A549 (cell line): Measurements from ENCODE around the gene C5AR2. TPM values are rescaled to one million over a fixed set of nuclear protein-coding genes. Genes with fewer than 3 reads are reported as not detected.

Experiments
- ATAC-seq, 2 experiments: fragments of 200-7000 bp in 1 of 2; fragments of >200 bp in 1 of 2; cut with Nextera tagmentation in 1 of 2; cut with Tn5 transposase in 1 of 2; 3 replicates each; pipeline versions ENCODE4 v1.8.0 to v1.9.1; 2018 to 2020; ENCODE audit warnings: mild to moderate bottlenecking in 1 of 2, moderate library complexity in 1 of 2
- CTCF ChIA-PET: fragments of 300-600 bp; sonication (Branson Sonifier 250); formaldehyde crosslinking; extraction: SDS; loops from one replicate; lab custom pipeline; 2021; ENCODE audit warnings: antibody characterized with exemption, inconsistent platforms; lab: Yijun Ruan, JAX
- POLR2A ChIA-PET: fragments of 350-600 bp; formaldehyde crosslinking; extraction: SDS; loops from one replicate; lab custom pipeline; 2021; ENCODE audit warnings: antibody characterized with exemption, inconsistent platforms; lab: Yijun Ruan, JAX
- DNase-seq, 2 experiments: peaks; one replicate each; pipeline versions ENCODE4 v3.0.0 to v3.0.0-alpha.2; 2011 to 2016; ENCODE audit warnings: low read depth in 1 of 2, low spot score in 1 of 2
- FAIRE-seq: peaks from 2 replicates; lab custom pipeline; 2011; peaks lifted over from hg19 to GRCh38; lab: Jason Lieb, UNC
- H3K27ac ChIP-seq, 2 experiments: fragments of >200 bp; sonication (Bioruptor Twin); formaldehyde crosslinking; 3 replicates each; pipeline ENCODE4 v1.5.1; 2016 to 2017
- H3K4me1 ChIP-seq: fragments of >200 bp; sonication (Bioruptor Twin); formaldehyde crosslinking; 3 replicates; pipeline ENCODE4 v1.6.1; 2016
- H3K4me2 ChIP-seq: fragments of >200 bp; sonication (Bioruptor Twin); formaldehyde crosslinking; 3 replicates; pipeline ENCODE4 v1.6.1; 2016
- H3K4me3 ChIP-seq: fragments of >200 bp; sonication (Bioruptor Twin); formaldehyde crosslinking; 3 replicates; pipeline ENCODE4 v1.5.1; 2016
- H3K9me3 ChIP-seq: fragments of >200 bp; sonication (Bioruptor Twin); formaldehyde crosslinking; 3 replicates; pipeline ENCODE4 v1.6.1; 2016
- ATOH8 ChIP-seq: fragments of 250-450 bp; sonication (Bioruptor Pico); IDR thresholded peaks from 2 replicates; pipeline ENCODE4 v1.5.0; 2020; ENCODE audit warnings: low read depth, mild to moderate bottlenecking, moderate library complexity
- BHLHE40 ChIP-seq: IDR thresholded peaks from 2 replicates; pipeline ENCODE4 v1.6.1; 2012; ENCODE audit warnings: low read depth, low read length, inconsistent platforms
- E2F6 ChIP-seq: IDR thresholded peaks from 2 replicates; pipeline ENCODE4 v1.6.1; 2012; ENCODE audit warnings: low read depth, borderline replicate concordance
- FOSL2 ChIP-seq, 2 experiments: fragments of 450-650 bp in 1 of 2; fragments of >200 bp in 1 of 2; sonication (Bioruptor Twin) in 1 of 2; formaldehyde crosslinking; IDR thresholded peaks; 2 replicates each; pipeline versions ENCODE4 v1.5.0 to v1.6.1; 2016 to 2020; ENCODE audit warnings: mild to moderate bottlenecking in 1 of 2, moderate library complexity in 1 of 2
- GATA3 ChIP-seq: IDR thresholded peaks from 2 replicates; pipeline ENCODE4 v1.6.1; 2012; ENCODE audit warnings: borderline replicate concordance
- HDAC2 ChIP-seq: fragments of 200-600 bp; sonication (generic); IDR thresholded peaks from 2 replicates; pipeline ENCODE4 v1.6.1; 2016
- HEYL ChIP-seq: fragments of 250-450 bp; sonication (Bioruptor Pico); IDR thresholded peaks from 2 replicates; pipeline ENCODE4 v1.8.0; 2021; ENCODE audit warnings: mild to moderate bottlenecking, moderate library complexity
- HOXA7 ChIP-seq: fragments of 250-450 bp; sonication (Bioruptor Pico); IDR thresholded peaks from 2 replicates; pipeline ENCODE4 v1.5.0; 2020; ENCODE audit warnings: mild to moderate bottlenecking, moderate library complexity
- MAFK ChIP-seq: fragments of 450-650 bp; IDR thresholded peaks from 2 replicates; pipeline ENCODE4 v1.6.1; 2014; ENCODE audit not compliant: partially characterized antibody
- MAX ChIP-seq: IDR thresholded peaks from 2 replicates; pipeline ENCODE4 v1.6.1; 2012
- MAZ ChIP-seq: fragments of 150-350 bp; IDR thresholded peaks from 2 replicates; pipeline ENCODE4 v1.6.1; 2014; ENCODE audit warnings: antibody characterized with exemption, low read depth, low read length, borderline replicate concordance
- NFE2L2 ChIP-seq: fragments of 150-350 bp; conservative IDR thresholded peaks from 2 replicates; pipeline ENCODE4 v1.6.1; 2014; ENCODE audit warnings: low read length
- PBX3 ChIP-seq: IDR thresholded peaks from 2 replicates; pipeline ENCODE4 v1.6.1; 2012
- PHF8 ChIP-seq: fragments of 200-600 bp; sonication (generic); IDR thresholded peaks from 2 replicates; pipeline ENCODE4 v1.6.1; 2016; ENCODE audit warnings: low read depth, mild to moderate bottlenecking, antibody characterized with exemption, moderate library complexity, borderline replicate concordance
- POLR2AphosphoS2 ChIP-seq: conservative IDR thresholded peaks from 2 replicates; pipeline ENCODE4 v1.6.1; 2012; ENCODE audit warnings: low read length, improper control_type of control experiment, inconsistent platforms
- RCOR1 ChIP-seq: fragments of 150-350 bp; IDR thresholded peaks from 2 replicates; pipeline ENCODE4 v1.6.1; 2014; ENCODE audit warnings: antibody characterized with exemption, low read length, low read depth
- RFX5 ChIP-seq: fragments of 450-650 bp; IDR thresholded peaks from 2 replicates; pipeline ENCODE4 v1.7.1; 2014; ENCODE audit warnings: antibody characterized with exemption, mild to moderate bottlenecking, moderate library complexity
- RNF2 ChIP-seq: fragments of 200-600 bp; sonication (generic); IDR thresholded peaks from 2 replicates; pipeline ENCODE4 v1.6.1; 2016; ENCODE audit warnings: low read depth, mild to moderate bottlenecking, antibody characterized with exemption, moderate library complexity, borderline replicate concordance
- SMC3 ChIP-seq: fragments of >200 bp; sonication (Bioruptor Twin); formaldehyde crosslinking; IDR thresholded peaks from 3 replicates; pipeline ENCODE4 v1.6.1; 2018; ENCODE audit warnings: inconsistent platforms
- SREBF2 ChIP-seq: fragments of 450-650 bp; IDR thresholded peaks from 2 replicates; pipeline ENCODE4 v1.6.1; 2014; ENCODE audit warnings: mild to moderate bottlenecking, moderate library complexity
- TFCP2L1 ChIP-seq: fragments of 250-450 bp; sonication (Bioruptor Pico); IDR thresholded peaks from 2 replicates; pipeline ENCODE4 v1.5.0; 2021; ENCODE audit warnings: mild to moderate bottlenecking
- TP53 ChIP-seq: fragments of 250-450 bp; sonication (Bioruptor Pico); IDR thresholded peaks from 2 replicates; pipeline ENCODE4 v1.5.0; 2021; ENCODE audit warnings: mild to moderate bottlenecking, moderate library complexity
- USF2 ChIP-seq: fragments of 450-650 bp; IDR thresholded peaks from 2 replicates; pipeline ENCODE4 v1.6.1; 2014; ENCODE audit warnings: antibody characterized with exemption
- WGBS: methylation state at CpG from one replicate; pipeline ENCODE4 v1.1.6; 2017; ENCODE audit errors: missing lambda C conversion rate; 5-methylcytosine and 5-hydroxymethylcytosine counted together
- polyA minus RNA-seq: library from RNA; depleted of rRNA, polyadenylated mRNA; stranded (reverse); fragments of >200 nt; gene quantifications from 2 replicates; pipeline ENCODE4 v1.2.3, GENCODE V29; 2011; rRNA and poly(A)+ RNA removed
- polyA plus RNA-seq, 4 experiments: library from polyadenylated mRNA; depleted of rRNA in 3 of 4; stranded (reverse); fragments of >200 nt; fragmentation: RNase III in 1 of 4; extraction: RNeasy Plus Mini Kit Qiagen cat#74134 plus additional on column Dnase treatment in 1 of 4; gene quantifications; 2 replicates in 3 of 4; 3 replicates in 1 of 4; pipeline ENCODE4 v1.2.3, GENCODE V29; 2011 to 2017

C5AR2 gene
- 0.28 and 0.36 TPM in 2 replicates for polyA plus RNA-seq (2011; rRNA removed)
- polyA plus RNA-seq (2012; cell fraction: cytosol; rRNA removed), result 0.12 and 0.29 TPM in 2 replicates
- 1.2 and 1.4 TPM in 2 replicates for polyA plus RNA-seq (2012; cell fraction: nucleus; rRNA removed)
- 0.13 to 0.25 TPM (median 0.17 TPM) in 3 replicates for polyA plus RNA-seq (2017; fragmentation: RNase III; extraction: RNeasy Plus Mini Kit Qiagen cat#74134 plus additional on column Dnase treatment)
- 0.25 and 0.68 TPM in 2 replicates for polyA minus RNA-seq

GRCh38 chr19:47331931-47332547 lies at the start of gene C5AR2:
TSS of gene C5AR2 (plus strand) at chr19:47332175. CDS start at chr19:47340800, 8,625 bp downstream.
- ChIA-PET POLR2A (no interaction called here), CTCF (interaction anchor here (0.7 to 9.0 kb wide), 6 partner anchors 9 to 60 kb away, joined by 3 to 72 read pairs (median 6); partner anchors contain the start of gene DHX34)
- H3K4me2 ChIP-seq, result peak within 1 kb of the TSS; percentile 56
- H3K4me3 ChIP-seq, result no peak within 1 kb of the TSS
- 35% methylated on average over 18 of the region's 18 CpGs for WGBS
- peak within 1 kb of the TSS; percentile 52 to 54; a peak in 5 of 6 replicates for H3K27ac ChIP-seq
- peaks cover 33% of the 10 kb centered on the region for H3K4me1 ChIP-seq
- DNase-seq (peak; percentile 46 to 53), ATAC-seq (peak; percentile 75 to 76; a peak in 4 of 6 replicates), FAIRE-seq (no peak)
- H3K9me3 ChIP-seq, result no peaks in the 10 kb centered on the region
- TF ChIP-seq NFE2L2 (no peak), BHLHE40 (no peak), HDAC2 (no peak), SMC3 (no peak), POLR2AphosphoS2 (no peak), RFX5 (no peak), SREBF2 (no peak)
- TF ChIP-seq, all 56 proteins: peak for 0

- POLR2A ChIA-PET, result interaction anchor here (1.2 kb wide), 1 partner anchor 9 kb away, joined by 4 read pairs; the partner anchor contains the start of gene INAFM1
- TF ChIP-seq MAFK, result no peak
- no peak for TF ChIP-seq E2F6
- TF ChIP-seq PHF8, result no peak
- TF ChIP-seq ATOH8, result no peak
- TF ChIP-seq GATA3, result no peak
- TF ChIP-seq USF2, result no peak
- no peak for TF ChIP-seq RCOR1
- TF ChIP-seq MAX, result no peak
- no peak for TF ChIP-seq RNF2
- no peak for TF ChIP-seq MAZ
- no peak for TF ChIP-seq TP53 (CRISPR knock-in tag)
- TF ChIP-seq HEYL (CRISPR knock-in tag), result no peak
- no peak for TF ChIP-seq NFE2L2
- TF ChIP-seq FOSL2 (IDR thresholded peaks at IDR 0.05), result no peak
- no peak for TF ChIP-seq FOSL2 (CRISPR knock-in tag; IDR thresholded peaks at IDR 0.05)
- no peak for TF ChIP-seq PBX3
- no peak for TF ChIP-seq TFCP2L1 (CRISPR knock-in tag)
- TF ChIP-seq HOXA7 (CRISPR knock-in tag), result no peak
- H3K27ac ChIP-seq, result no peak overlapping the region
- no peak; a peak in 1 of 6 replicates for ATAC-seq
- H3K4me3 ChIP-seq, result no peak overlapping the region
- H3K4me2 ChIP-seq, result no peak overlapping the region
- no peak for FAIRE-seq
- H3K4me1 ChIP-seq, result peaks cover 3% of the 10 kb centered on the region
- CTCF ChIA-PET, result interaction anchor here (0.7 to 12.3 kb wide), 21 partner anchors 8 to 153 kb away, joined by 3 to 160 read pairs (median 6); partner anchors contain the start of genes DHX34 and INAFM1
- no peak for DNase-seq
- H3K9me3 ChIP-seq, result no peaks in the 10 kb centered on the region
- WGBS, result 76% methylated on average over 10 of the region's 10 CpGs
These were observed 48.4 kb upstream of the C5AR2 start for GRCh38 chr19:47283405-47284059.
